NCI-H226 (cell line): ENCODE results near the gene PNISR.
"Not testable (repeated sequence)": the region's sequence is repeated elsewhere in the genome, so short reads cannot be mapped to it uniquely, and the experiment has no call there.

Experiments
- DNase-seq: peaks from one replicate; pipeline ENCODE4 v3.0.0-alpha.2; 2015

PNISR gene, protein sequence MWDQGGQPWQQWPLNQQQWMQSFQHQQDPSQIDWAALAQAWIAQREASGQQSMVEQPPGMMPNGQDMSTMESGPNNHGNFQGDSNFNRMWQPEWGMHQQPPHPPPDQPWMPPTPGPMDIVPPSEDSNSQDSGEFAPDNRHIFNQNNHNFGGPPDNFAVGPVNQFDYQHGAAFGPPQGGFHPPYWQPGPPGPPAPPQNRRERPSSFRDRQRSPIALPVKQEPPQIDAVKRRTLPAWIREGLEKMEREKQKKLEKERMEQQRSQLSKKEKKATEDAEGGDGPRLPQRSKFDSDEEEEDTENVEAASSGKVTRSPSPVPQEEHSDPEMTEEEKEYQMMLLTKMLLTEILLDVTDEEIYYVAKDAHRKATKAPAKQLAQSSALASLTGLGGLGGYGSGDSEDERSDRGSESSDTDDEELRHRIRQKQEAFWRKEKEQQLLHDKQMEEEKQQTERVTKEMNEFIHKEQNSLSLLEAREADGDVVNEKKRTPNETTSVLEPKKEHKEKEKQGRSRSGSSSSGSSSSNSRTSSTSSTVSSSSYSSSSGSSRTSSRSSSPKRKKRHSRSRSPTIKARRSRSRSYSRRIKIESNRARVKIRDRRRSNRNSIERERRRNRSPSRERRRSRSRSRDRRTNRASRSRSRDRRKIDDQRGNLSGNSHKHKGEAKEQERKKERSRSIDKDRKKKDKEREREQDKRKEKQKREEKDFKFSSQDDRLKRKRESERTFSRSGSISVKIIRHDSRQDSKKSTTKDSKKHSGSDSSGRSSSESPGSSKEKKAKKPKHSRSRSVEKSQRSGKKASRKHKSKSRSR

DNA sequence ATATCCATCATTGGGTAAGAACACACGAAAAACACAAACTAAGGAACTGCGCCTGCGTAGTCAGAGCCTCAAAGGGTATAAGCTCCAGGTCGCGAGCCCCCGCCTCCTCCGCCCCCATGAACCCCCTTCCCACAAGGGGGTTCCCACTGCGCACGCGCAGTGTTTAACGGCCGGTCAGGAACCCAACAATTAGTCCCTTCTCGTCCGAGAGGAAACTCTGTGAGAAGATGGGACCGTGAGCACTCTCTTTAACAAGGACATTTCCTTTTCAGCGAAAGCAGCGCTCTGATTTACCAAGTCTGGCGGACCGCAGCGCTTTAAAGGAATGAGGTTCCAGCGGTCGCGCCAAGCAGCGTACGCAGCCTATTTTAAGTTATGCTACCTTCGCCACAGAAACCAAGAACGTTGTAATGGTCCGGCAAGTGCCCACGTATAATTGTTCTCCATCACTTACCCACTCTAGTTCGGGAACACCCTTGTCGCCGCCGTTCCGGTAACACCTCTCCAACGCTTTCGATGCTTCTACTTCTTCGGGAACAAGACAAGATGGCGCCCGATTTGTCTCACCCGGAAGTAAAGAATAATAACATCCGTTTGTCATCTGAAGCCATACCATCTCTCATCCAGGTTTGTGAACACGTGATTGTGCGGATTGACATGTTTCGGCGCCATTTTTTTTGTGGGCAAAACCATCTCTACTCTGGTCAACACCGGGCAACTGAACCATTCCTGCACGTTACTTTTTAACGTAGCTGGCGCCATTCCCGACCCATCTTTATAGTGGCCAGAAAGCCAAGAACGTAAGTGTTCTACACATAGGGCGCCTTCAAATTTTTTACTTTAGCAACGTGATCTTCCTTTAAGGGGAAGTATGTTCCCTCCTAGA, at the start of gene PNISR:
Gene PNISR (minus strand): TSS at position 548 of the 886 bp plus-strand sequence. CDS start 10,649 bp downstream, outside the sequence.
- peak; percentile 97 for DNase-seq

DNA sequence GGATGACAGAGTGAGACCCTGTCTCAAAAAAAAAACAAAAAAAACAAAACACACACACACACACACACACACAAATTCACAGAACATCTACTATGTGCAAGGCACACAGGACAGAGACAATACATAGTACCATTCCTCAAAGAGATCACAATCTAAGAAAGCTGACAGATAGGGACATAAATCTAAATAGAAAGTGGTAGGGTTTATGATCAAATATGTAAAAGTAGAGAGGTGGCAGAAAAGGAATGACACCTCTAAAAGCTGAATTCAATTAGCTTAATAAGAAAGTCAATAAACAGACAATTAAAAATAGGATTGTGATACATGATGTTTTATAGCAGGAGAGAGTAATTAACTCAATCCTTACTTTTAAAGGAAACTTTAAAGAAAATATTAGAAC, 48.6 kb upstream of the PNISR start:
- DNase-seq = no peak

DNA sequence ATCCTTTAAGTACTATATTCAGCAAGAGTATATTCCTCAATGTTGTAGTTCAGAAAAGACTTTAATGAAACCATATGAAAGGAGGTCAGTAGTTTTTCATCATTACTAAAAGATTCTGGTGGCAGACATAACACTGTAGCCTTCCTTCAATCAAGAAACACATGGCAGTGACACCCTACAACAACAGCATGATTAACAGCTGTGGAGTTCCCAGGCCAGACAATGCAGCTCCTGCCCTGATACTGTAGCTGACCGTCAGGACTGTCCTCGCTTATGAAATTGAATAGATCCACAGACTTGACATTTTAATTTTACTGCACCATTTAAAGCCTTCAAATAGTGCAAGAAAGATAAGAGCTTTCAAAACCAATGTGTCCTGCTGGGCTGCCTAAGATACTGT, 46.5 kb upstream of the PNISR start:
- DNase-seq = no peak

DNA sequence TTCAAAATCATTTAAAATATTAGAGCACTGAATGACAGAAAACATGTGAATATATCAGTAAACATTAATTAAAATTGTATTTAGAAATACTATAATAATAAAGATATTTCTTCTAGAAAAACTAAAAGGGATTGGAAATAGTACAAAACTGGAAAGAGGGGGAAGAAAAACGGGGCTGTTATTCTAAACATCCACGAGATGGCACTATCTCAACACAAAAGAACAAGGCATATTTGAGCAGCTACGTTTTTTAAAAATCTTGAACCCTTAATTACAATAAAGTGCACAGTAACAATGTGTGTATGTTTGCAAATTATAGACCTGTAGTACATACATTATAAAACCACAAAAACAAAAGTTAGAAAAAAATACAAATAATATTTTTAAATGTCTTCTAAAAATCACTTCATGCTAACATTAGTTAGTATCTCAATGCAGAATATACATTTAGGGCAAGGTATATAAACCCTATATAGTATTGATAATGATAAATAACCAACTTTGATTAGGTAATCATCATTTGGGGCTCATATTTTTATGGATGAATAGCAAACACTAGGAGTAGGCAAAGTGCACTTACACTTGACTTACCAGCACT, 42.5 kb upstream of the PNISR start:
- no peak for DNase-seq

DNA sequence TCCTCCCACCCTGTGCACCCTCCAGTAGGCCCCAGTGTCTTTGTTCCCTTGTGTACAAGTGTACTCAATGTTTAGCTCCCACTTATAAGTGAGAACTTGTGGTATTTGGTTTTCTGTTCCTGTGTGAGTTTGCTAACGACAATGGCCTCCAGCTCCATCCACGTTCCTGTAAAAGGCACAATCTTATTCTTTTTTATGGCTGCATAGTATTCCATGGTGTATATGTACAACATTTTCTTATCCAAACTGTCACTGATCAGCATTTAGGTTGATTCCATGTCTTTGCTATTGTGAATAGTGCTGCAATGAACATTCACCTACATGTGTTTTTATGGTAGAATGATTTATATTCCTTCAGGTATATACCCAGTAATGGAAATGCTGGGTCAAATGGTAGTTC, 34.0 kb upstream of the PNISR start:
- not testable (repeated sequence) for DNase-seq

DNA sequence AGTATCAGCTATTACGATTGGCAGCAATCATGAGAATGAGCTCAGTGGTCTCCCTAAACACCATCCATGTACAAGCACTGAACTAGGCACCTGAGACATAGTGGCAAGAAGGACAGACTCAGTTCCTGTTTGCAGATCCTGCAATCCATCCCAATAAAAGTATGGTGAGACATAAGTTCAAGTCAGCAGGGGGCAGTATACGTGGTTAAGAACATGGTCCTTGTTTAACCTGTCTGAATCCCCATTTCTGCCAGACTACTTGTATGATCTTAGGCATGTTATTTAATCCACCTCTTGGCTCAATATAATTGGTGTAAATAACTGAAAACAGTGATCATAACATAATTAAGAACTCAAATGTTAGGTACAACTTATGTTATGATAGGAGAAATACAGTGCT, 33.2 kb upstream of the PNISR start:
- DNase-seq = peak; percentile 2

DNA sequence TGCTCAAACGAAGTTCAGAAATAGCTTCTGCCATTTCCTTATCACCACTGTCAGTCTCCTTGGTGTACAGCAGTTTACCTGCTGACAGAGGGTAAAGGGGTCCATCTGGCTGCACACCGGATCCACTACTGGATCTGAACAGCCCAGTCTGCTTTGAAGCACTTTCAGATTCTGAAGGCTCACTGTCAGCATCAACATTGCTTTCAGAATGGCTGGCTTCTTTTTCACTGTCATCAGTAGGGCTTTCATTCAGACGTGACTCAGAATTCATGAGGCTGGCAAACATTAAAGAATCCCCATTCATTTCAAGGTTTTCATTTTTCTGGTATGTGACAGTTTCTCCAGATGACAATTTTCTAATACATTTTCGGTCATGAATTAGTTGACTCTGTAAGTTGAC, 21.0 kb upstream of the PNISR start:
- DNase-seq = no peak

DNA sequence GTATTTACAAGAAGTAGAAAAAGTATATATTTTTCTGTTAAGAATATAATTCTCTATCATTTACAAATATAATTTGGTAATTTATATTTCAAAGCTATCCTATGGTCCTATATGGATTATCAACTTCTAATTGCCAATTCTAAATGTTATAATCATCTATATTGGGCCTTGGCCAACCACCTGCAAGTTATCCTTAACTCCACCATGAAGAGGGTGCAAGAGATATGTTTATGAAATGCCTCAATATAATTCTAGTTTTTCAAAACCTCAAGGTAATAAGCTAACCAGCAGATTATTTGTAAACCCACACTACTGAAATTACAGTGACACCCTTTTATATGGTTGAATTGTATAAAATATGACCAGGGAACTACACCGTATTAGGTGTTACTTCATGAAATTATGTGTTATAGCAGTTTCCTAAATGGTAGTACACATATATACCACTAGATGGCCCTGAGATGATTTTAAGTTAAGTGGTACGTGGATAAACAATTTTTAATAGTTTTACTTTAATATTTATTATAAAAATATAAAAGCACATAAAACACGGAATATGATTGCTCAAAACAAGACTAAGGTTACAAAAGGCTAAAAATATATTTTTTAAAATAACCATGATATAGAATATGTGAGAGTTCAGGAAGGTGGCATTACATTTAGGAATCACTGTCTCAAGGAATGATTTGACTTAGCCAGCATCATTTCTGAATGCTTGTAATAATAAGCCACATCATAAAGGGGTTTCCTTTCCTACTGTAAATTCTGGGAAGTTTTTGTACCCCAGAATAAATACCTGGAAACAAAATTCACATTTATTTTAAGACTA, 9.8 kb upstream of the PNISR start:
- DNase-seq = no peak

DNA sequence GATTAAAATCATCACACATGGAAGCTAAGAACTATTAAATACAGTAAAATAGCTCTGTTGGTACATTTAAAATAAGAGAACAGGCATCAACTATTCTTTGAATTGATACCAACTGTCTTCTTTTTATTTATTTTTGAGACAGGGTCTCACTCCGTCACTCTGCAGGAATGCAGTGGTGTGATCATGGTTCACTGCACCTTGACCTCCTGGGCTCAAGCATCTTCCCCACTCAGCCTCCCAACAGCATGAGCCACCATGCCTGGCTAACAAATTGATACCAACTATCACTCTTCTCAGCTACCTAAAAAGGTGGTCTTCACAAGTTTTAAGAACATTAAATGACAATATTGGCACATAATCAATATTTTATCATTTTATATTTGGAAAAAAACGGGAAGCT, 7.8 kb upstream of the PNISR start:
- no peak for DNase-seq

DNA sequence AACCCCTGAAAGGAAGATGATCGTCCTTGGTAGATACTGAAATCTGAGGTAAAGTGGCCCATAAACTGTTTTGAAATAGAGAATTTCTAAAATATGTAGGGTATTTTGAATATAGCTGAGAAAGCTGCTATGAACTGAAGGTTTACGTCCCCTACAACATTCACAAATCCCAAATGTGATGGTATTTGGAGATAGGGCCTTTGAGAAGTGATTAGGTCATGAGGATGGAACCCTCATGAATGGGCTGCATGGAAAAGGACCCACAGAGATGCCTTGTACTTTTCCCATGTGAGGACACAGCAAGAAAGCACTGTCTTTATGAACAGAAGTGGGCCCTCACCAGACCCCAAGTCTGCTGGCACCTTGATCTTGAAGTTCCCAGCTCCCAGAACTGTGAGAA, 6.8 kb upstream of the PNISR start:
- DNase-seq = no peak

DNA sequence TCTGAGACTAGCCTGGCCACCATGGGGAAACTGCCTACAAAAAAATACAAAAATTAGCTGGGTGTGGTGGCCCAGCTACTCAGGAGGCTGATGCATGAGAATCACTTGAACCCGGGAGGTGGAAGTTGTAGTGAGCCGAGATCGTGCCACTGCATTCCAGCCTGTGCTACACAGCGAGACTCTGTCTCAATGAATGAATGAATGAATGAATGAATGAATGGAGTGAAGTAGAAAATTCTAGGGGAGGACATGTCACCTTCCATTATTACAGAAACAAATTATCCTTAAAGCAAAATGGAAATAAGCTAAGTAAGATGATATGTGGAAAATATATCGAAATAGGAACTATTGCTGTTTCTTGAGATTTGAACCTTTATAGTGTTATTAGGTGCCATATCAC, 2.9 kb upstream of the PNISR start:
- no peak for DNase-seq

DNA sequence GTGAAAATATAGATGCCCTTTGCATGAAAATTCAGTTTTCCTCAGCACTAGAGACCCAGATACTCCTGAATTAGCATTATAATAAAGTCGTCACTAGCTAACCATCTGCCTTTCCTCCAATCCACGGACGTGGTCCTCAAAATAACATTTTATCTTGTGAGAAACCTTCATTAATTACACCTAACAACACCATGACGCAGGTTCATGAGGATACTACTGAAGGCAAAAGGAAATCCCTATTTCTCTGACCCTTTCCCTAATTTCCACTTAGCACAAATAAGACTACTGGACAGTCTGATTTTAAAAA, 1.3 kb upstream of the PNISR start:
- DNase-seq = no peak

DNA sequence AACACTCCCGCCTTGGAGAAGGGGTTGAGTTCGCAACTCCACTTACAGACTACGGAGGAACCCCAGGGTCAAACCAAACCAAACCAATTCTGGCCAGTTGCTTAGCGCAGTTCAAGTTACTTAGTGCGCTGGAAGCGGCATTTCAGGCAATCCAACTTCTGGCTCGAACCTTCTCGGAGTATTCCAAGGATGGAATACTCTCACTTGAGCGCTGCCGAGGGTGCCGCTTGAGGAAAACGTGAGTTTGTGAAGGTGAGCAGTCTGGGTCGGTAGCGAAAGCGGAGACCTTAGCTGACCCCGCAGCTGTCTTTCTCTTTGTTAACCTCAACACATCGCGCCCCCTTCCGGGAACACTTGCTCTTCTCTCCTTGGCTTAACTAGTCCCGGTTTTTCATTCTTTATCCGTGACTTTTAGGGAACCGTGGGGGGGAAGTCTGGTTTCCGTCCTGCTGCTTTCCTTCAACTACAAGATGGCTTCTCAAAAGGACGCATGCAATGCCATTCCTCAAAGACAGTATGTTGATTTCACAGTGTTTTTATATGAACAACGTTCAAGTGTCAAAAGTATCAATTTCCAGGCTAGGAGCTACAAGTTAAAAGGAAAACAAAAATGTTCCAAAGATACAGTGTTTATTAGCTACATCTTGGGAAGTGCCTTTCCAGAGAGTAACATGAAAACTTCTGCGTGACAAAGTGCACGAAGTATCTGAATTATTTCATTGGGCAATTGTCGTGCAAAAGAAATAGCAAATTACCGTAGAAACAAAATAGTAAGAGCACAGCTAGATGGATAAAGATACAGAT, 741 bp upstream of the PNISR start:
- peak; percentile 71 for DNase-seq

DNA sequence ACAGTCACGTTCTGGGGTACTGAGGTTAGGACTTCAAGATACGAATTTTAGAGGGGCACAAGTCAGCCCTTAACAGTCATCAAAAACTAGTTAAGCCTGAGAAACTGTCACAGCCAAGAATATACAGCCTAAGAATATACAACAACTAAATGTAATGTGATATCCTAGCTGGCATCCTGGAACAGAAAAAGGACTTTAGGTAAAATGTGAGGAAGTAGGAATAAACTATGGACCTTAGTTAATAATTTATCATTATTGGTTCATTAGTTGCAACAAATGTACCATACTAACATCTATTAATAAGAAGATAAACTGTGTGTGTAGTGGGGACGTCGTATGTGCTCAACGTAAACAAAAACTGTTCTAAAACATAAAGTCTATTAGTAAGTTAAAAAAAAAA, 1.1 kb downstream of the PNISR start:
- no peak for DNase-seq

DNA sequence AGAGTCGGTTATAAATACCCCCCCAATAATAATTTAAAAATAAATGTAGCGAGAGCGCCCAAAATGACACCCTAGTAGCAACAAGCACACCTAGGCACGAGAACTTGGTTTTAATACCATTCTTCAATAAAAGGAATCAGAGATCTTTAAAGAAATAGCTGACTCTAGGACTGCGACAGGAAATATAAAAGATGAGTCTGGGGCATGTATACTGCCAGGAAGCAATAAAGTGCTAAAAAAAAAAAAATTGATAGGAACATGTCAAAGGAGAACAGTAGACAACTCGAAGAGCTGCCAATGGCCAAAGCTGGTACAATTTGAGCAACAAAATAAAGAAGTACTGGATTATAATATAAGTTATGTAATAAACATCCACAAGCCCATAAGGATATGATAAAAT, 2.2 kb downstream of the PNISR start:
- DNase-seq = no peak

DNA sequence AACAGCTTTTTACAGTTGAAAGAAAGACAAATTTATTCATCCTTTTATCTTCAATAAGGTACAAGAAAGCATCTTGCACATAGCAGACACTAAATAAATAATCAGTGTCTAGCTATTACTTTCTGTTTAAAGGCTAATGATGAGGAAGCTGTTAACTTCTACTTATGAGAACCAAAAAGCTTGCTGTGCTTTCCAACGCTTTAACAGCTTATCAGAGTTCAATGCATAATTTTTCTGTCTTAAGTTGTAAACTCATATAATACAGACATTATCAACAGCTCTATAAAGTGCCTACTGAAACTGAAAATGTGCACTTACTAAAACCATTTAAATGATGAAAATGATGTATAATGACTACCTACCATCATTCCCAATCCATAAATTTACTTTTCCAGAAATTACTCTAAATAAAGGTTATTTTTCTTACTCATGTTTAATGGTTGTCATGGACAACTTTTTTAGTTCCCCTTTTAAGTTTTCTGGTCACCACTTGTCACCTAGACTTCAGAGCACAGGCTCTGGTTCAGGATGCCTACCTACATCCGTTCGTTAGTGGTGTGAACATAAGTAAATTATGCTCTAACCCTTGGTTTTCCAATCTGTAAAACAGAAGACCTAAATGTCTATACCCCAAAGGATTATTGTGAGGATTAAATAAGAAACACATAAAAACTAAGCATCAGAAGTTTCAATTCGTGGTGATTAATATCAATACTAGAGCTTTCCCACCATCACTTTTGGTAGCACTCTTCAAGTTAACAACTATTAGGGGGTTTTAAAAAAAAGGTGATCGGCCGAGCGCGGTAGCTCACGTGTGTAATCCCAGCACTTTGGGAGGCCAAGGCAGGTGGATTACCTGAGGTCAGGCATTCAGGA, 8.0 kb downstream of the PNISR start:
- no peak for DNase-seq

DNA sequence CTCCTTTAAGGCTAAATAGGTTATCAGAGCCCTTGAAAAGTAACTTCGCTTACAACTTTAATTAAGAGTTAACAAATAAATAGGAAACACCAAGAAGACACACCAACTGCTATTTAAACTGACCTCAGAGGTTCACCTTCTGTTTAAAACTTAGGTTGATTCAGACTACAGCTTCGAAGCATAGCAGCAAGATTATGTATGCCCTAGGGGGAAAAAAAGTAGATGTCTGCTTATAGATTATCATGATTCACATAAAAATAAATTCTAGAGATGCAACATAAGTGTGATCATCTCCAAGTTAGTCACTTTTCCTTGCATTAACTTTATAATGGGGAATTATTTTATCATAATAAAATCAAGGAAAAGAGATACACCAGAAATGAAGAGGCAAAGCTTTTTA, 8.9 kb downstream of the PNISR start:
- no peak for DNase-seq

DNA sequence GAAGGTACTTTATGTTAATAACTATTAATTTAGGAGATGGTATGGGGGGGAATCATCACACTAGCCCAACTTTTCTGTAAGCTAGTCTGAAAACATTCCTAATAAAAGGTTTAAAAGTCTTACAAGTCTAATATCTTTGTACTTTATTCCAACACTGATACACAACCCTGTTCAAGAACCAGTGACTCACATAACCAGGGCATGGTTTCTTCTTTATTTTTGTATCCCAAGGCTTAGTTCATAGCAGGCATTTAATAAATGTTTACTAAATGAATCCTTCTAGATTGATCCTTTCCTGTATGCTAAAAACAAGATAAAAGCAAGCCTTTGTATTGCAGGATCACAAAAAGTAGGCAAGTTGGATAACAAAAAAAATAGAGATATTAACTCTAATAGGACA, 9.7 kb downstream of the PNISR start:
- no peak for DNase-seq

DNA sequence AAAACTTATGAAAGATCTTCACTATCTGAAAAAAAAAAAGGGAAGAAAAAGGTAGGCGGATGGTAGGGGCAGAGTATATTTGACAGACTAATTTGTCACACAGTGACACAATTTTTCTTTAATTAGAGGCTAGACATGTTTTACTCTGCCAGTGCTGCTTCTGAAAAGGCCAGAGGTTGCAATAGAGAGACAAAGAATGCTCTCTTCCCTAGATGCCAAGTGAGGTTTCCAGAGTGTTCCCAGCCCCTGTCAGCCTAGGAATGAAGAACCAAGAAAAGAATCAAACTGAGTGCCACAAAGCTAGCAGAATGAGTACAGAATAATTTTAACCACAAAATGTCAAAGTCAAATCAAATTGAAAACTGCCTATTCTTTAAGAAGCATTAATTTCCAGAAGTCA, 13.0 kb downstream of the PNISR start:
- no peak for DNase-seq

DNA sequence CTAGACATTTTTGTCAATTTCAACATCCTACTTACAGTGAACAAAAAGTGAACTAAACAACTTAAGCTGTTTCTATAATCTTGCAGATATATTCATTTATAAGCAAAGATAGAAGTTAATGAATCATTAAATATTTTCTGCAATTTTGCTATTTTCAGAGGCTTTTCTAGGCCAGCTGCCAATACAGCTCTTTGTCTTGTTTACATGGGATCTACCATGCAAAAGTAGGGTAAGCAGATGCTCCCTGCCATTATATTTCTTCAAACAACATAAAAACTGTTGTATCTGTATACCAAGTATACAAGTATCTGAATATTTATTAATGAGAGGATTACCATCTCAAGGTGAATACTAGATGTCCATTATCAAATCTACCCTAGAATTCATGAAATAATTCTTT, 15.4 kb downstream of the PNISR start:
- DNase-seq = no peak
